NCI-H2196 (cell line): ENCODE data around the gene PARD6B.
"Not testable (repeated sequence)": the region's sequence is repeated elsewhere in the genome, so short reads cannot be mapped to it uniquely, and the experiment has no call there.

Experiments
- DNase-seq: peaks from one replicate; lab custom pipeline; 2025; ENCODE audit not compliant: unreplicated experiment; lab: John Stamatoyannopoulos, UW

PARD6B gene

DNA sequence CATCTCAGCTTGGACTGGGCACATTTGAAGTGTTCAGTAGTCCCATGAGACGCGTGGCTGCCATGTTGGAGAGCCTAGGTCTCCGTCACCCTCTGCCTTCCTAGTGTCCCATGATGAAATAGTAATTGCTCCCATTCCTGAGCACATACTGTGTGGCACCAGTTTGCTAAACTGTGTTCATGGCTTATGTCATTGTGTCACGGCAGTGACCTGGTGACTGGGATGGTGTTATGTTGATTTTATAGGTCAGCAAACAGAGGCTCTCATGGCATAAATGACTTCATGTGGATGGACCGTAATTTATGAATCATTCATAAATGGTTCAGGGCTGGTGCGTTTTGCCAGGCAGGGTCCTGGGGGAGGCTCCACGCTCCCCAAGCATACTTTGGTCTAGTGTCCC is 67.3 kb downstream of the PARD6B start:
- DNase-seq: no peak

DNA sequence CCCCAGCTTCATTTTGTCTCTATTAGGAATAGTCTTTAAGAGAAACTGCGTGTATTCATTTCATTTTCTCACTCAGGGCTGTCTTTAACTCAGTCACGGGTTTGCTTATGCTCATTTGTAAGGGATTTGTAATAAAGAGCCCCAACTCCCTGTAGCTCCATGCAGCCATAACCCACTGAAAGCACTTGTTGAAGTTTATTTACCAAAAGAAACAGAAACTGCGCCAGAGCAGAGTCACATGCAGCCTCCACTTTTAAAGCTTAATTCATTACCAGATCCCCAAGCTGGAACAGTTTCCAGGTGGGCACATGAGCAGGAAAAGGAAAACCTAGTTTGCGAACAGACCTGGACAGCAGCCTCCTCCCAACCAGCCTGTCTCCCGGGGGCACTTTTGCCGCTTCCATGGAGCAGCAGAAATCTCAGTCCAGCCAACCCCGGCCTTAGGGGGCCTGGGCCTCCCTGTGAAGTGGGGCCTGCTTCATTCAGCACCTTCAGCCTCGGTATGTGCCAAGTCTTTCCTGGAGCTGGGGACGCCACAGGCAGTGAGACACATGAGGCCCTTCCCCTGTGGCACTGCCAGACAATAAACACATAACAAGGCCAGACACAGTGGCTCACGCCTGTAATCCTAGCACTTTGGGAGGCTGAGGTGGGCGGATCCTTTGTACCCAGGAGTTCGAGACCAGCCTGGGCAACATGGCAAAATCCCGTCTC is 68.0 kb downstream of the PARD6B start:
- DNase-seq: no peak

DNA sequence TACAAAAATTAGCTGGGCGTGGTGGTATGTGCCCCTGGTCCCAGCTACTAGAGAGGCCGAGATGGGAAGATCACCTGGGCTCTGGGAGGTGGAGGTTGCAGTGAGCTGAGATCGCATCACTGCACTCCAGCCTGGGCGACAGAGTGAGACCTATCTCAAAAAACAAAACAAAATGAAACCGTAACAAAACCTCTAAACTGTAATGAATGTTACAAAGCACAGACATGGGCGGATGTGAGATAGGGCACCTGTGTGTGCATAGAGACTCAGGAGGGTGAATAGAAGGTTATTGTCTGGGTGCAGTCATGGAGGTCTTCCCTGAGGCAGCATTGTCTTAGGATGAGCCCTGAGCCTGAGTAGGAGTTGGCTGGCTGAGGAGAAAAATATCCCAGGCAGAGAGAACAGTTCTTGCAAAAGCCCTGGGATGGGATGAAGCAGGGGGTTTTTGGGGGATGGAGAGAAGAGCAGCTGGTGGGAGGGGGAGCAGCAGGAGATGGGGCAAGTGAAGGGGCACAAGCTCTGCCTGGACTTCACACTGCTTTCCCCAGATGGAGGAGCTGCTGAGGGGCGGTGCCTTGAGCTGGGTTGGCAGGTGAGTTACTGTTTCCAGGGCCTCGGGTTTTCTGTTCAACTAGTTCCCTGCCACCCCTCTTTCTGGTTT is 68.6 kb downstream of the PARD6B start:
- no peak for DNase-seq

DNA sequence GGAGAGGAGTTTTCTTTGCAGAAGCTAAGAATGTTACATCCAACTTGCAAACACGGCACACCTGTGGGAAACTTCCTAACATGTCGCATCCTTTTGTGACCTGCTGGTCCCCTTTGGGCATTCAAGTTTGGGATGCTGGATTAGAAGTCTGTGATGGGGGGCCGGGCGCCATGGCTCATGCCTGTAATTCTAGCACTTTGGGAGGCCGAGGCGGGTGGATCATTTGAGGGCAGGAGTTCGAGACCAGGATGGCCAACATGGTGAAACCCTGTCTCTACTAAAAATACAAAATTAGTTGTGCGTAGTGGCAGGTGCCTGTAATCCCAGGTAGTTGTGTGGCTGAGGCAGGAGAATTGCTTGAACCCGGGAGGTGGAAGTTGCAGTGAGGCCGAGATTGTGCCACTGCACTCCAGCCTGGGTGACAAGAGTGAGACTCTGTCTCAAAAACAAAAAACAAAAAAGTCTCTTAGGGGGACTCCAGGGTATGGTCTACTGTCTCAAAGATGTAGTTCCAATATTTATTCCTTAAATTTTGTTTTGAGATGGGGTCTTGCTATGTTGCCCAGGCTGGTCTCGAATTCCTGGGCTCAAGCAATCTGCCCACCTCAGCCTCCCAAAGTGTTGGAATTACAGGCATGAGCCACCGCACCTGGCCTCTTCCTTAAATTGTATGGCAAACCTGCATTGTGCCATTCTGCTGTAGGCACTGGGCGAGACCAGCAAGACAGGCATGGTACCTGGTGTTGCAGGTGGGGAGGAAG is 69.8 kb downstream of the PARD6B start:
- DNase-seq: not testable (repeated sequence)

DNA sequence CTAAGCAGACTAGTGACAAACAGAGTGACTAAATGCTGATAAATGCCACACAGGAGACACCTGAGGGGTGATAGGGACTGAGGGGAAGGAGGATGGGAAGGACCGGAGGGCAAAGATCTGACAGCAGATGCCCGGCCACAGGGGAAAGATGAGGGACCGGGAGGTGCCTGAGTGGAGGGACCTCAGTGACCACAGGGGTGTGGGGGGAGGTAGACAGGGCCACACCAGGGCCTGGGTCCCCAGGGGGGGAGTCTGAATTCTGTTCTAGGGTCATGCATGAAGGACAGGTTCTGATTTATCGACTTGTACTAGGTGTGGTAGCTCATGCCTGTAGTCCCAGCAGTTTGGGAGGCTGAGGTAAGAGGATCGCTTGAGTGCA is 70.4 kb downstream of the PARD6B start:
- no peak for DNase-seq

DNA sequence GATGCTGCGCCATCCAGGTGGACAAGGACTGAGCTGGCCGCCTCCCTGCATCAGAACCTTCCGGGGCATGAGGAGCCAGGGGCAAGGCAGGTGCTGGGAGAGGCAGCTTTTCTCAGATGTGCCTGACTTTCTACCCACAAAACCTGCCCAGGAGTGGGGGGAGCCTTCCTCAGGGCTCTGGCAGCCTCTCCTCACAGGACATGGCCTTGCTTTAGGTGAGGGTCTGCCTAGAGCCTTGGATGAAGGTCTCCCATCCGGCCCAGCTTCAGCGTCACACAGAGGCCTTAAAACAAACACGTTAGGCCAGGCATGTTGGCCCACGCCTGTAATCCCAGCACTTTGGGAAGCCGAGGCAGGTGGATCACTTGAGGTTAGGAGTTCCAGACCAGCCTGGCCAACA is 70.9 kb downstream of the PARD6B start:
- DNase-seq: no peak

DNA sequence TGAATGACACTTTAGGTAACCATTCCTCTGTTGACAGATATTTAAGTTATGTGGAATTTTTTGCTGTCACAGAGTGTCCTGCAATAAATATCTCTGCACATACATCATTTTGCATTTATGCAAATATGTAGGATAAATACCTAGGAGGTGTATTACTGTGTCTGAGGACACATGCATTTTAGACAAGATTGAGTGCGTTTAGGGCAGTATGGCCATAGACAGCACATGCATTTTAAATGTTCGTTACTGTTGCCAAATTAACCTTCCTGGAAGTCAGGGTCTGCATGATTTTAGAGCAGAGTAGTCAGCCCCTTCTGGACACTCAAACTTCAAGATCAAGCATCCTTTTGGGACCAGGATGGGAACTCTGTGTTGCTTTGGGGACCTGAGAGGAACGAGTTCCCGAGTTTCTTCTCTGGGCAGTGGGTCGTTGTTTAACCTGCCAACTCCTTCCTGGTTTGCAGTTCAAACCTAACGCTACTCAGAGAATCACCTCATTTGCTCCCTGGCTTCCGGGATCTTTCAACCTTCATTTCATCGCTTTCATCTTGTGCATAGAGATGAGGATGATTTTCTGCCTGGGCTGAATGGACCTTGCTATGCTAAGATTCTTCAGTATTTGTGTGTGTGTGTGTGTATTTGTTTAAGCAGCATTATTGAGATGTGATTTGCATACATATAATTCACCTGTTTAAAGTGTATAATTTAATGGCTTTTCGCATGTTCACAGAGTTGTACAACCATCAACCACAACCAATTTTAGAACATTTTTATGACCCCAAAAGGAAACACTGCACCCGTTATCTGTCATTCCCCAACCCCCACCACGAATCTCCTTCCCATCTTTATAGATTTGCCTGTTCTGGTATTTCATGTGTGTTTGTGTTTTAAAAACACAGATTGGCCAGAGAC is 73.3 kb downstream of the PARD6B start:
- DNase-seq: no peak

DNA sequence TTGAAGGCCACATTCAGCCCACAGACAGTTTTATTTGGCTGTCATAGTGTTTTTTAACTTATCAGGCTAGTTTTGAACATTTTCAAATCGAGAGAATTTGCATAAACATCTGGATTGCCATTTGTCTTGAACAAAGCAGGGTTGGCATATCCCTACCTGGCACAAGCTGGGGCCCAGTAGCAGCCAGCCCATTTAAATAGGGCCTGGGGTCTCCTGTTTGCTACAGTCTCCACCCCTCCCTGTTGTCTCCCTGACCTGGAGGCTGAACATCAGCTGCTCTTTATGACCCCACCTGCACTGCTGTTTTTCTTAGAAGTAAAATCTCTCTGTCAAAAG is 73.9 kb downstream of the PARD6B start:
- no peak for DNase-seq

DNA sequence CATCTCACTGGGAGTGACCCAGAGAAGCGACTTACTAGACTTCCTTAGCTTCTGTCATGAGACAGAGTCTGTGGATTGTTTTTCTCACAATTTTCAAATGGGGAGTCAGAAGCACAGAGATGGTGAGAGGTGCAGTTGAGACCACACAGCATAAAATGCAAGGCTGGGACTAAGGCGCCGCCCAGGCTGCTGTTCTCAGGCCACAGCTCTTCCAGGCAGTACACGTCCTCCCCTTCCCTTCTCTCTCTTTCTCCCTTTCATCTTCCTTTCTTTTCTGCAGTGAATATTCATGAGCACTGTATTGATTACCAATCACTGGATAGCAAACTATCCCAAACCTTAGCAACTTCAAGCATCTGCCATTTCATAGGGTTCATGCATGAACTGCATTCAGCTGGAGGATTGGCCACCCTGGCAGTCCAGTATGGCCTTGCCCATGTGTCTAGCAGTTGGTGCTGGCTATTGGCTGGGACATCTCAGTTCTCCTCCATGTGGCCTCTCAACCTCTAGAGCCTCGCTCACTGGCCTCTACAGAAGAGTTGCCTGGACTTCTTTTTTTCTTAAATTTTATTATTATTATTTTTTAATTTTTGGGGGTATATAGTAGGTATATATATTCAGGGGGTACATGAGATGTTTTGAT is 74.9 kb downstream of the PARD6B start:
- DNase-seq: no peak
